HepG2 (cell line): ENCODE results near the gene CTDSP2. TPM values are rescaled to one million over a fixed set of nuclear protein-coding genes. Genes with fewer than 3 reads are reported as not detected.

ENCODE experiments used
- CEBPB ChIP-seq: IDR thresholded peaks from 2 replicates; pipeline ENCODE4 v1.6.1; 2011; ENCODE audit warnings: low read depth, low read length, improper control_type of control experiment, borderline replicate concordance
- GABPB1 ChIP-seq: IDR thresholded peaks from 2 replicates; pipeline ENCODE4 v1.6.1; 2016; ENCODE audit warnings: mild to moderate bottlenecking, missing genetic modification reagents, moderate library complexity, missing compliant biosample characterization
- MED1 ChIP-seq: sonication (generic); formaldehyde crosslinking; IDR thresholded peaks from 2 replicates; pipeline ENCODE4 v1.4.0; 2020; ENCODE audit warnings: missing genetic modification reagents
- MYNN ChIP-seq: sonication (generic); formaldehyde crosslinking; IDR thresholded peaks from 2 replicates; pipeline ENCODE4 v1.4.0; 2020; ENCODE audit warnings: mild to moderate bottlenecking, low read depth, missing genetic modification reagents
- NFKBIZ ChIP-seq: IDR thresholded peaks from 2 replicates; pipeline ENCODE4 v1.6.1; 2018; ENCODE audit warnings: missing genetic modification reagents, missing compliant biosample characterization
- RELA ChIP-seq: sonication (generic); formaldehyde crosslinking; IDR thresholded peaks from 2 replicates; pipeline ENCODE4 v1.4.0; 2020; ENCODE audit warnings: missing genetic modification reagents
- SIX4 ChIP-seq: sonication (generic); formaldehyde crosslinking; IDR thresholded peaks from 2 replicates; pipeline ENCODE4 v1.4.0; 2020; ENCODE audit warnings: missing genetic modification reagents
- SMAD3 ChIP-seq: sonication (generic); formaldehyde crosslinking; IDR thresholded peaks from 2 replicates; pipeline ENCODE4 v1.4.0; 2020; ENCODE audit warnings: missing genetic modification reagents
- ZNF136 ChIP-seq: sonication (generic); formaldehyde crosslinking; IDR thresholded peaks from 2 replicates; pipeline ENCODE4 v1.8.1; 2022; ENCODE audit warnings: low read depth, mild to moderate bottlenecking, moderate library complexity, missing genetic modification reagents
- ZNF263 ChIP-seq: sonication (generic); formaldehyde crosslinking; IDR thresholded peaks from 2 replicates; pipeline ENCODE4 v1.4.0; 2020; ENCODE audit warnings: missing genetic modification reagents
- ZNF282 ChIP-seq: fragments of 450-650 bp; IDR thresholded peaks from 2 replicates; pipeline ENCODE4 v1.6.1; 2018; ENCODE audit not compliant: partially characterized antibody
- ZNF30 ChIP-seq: sonication (generic); formaldehyde crosslinking; IDR thresholded peaks from 2 replicates; pipeline ENCODE4 v1.5.0; 2020; ENCODE audit warnings: mild to moderate bottlenecking, missing genetic modification reagents
- ZNF552 ChIP-seq: sonication (generic); formaldehyde crosslinking; IDR thresholded peaks from 2 replicates; pipeline ENCODE4 v1.9.0; 2022; ENCODE audit warnings: missing genetic modification reagents, mild to moderate bottlenecking, borderline replicate concordance
- ZNF598 ChIP-seq: sonication (generic); formaldehyde crosslinking; IDR thresholded peaks from 2 replicates; pipeline ENCODE4 v1.5.1; 2020; ENCODE audit warnings: mild to moderate bottlenecking, missing genetic modification reagents, borderline replicate concordance
- ZNF652 ChIP-seq: IDR thresholded peaks from 2 replicates; pipeline ENCODE4 v1.6.1; 2016; ENCODE audit warnings: low read depth, borderline replicate concordance
- ZNF792 ChIP-seq: IDR thresholded peaks from 2 replicates; pipeline ENCODE4 v1.6.1; 2016
- ZSCAN12 ChIP-seq: sonication (generic); formaldehyde crosslinking; IDR thresholded peaks from 2 replicates; pipeline ENCODE4 v1.9.0; 2021; ENCODE audit warnings: mild to moderate bottlenecking, missing genetic modification reagents
- ZUFSP ChIP-seq: sonication (generic); formaldehyde crosslinking; IDR thresholded peaks from 2 replicates; pipeline ENCODE4 v1.9.0; 2021; ENCODE audit warnings: missing genetic modification reagents, mild to moderate bottlenecking, borderline replicate concordance
- polyA plus RNA-seq, 8 experiments: library from polyadenylated mRNA; depleted of rRNA in 3 of 8; stranded (reverse) in 7 of 8; unstranded in 1 of 8; fragments of >200 nt; fragmentation: Illumina TruSeq in 4 of 8; extraction: Trizol in 4 of 8; gene quantifications; 2 replicates each; pipeline versions ENCODE4 v1.2.1 to v1.2.3, GENCODE V29; 2011 to 2016; ENCODE audit warnings: low read depth in 4 of 8, missing spikeins in 1 of 8, mixed read lengths in 1 of 8; ENCODE audit not compliant: insufficient read depth in 1 of 8
- total RNA-seq, 5 experiments: library from RNA; depleted of rRNA; stranded (reverse); fragments of >200 nt; fragmentation: Illumina TruSeq; extraction: Trizol; gene quantifications; 2 replicates each; pipeline ENCODE4 v1.2.3, GENCODE V29; 2016; ENCODE audit warnings: low read depth in 1 of 5
- TF ChIP-seq, protein P1 (sequence below): sonication (generic); formaldehyde crosslinking; IDR thresholded peaks from 2 replicates; pipeline ENCODE4 v1.4.0; 2020; ENCODE audit warnings: mild to moderate bottlenecking, missing genetic modification reagents
- TF ChIP-seq, protein P2 (sequence below): sonication (generic); formaldehyde crosslinking; IDR thresholded peaks from 2 replicates; pipeline ENCODE4 v1.8.1; 2023; ENCODE audit warnings: mild to moderate bottlenecking, moderate library complexity, missing genetic modification reagents

CTDSP2 gene
- total and polyA plus RNA-seq, 2 of the 13 experiments (the other 11 are each of a cell fraction or from before 2014, with no cell fraction given): 38.1 to 82.5 TPM

DNA sequence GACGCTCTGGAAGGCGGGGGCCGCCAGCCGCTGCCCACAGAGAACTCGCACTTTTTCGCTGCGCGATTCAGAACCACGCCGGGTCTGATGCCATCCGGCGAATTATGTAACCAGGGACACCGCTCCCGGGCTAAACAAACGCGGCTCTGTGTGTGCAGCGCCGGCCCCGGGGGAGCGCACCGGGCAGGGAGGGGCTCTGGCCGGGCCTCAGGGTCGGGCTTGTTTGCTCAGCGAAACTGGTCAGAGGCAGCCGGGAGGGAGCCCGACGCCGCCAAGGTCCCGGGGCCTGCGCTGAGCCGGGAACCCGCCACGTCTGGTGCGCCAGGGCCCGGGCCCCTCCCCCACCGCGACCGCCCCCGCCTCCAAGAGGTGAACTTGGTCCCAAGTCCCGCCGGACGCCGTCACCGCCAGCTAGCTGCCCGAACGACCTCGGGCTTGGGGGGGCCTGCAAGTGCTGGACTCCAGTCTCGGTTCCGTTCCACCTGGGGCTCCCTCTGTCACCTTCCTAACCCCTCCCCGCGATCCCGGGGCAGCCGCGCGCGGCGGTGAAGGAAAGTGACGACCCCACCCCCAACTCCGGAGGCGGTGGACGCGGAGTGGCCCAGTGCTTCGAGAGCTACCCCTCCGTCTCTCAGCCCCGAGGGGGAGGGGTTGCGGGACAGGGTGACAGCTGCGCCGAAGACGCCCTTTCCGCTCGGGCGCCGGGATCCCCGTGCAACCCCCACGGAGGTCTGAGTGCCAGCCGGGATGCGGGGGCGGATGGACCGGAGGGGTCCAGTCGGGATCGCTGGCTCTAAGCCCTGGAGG, 848 bp downstream of the CTDSP2 start (continued):
- TF ChIP-seq, protein P1, sequence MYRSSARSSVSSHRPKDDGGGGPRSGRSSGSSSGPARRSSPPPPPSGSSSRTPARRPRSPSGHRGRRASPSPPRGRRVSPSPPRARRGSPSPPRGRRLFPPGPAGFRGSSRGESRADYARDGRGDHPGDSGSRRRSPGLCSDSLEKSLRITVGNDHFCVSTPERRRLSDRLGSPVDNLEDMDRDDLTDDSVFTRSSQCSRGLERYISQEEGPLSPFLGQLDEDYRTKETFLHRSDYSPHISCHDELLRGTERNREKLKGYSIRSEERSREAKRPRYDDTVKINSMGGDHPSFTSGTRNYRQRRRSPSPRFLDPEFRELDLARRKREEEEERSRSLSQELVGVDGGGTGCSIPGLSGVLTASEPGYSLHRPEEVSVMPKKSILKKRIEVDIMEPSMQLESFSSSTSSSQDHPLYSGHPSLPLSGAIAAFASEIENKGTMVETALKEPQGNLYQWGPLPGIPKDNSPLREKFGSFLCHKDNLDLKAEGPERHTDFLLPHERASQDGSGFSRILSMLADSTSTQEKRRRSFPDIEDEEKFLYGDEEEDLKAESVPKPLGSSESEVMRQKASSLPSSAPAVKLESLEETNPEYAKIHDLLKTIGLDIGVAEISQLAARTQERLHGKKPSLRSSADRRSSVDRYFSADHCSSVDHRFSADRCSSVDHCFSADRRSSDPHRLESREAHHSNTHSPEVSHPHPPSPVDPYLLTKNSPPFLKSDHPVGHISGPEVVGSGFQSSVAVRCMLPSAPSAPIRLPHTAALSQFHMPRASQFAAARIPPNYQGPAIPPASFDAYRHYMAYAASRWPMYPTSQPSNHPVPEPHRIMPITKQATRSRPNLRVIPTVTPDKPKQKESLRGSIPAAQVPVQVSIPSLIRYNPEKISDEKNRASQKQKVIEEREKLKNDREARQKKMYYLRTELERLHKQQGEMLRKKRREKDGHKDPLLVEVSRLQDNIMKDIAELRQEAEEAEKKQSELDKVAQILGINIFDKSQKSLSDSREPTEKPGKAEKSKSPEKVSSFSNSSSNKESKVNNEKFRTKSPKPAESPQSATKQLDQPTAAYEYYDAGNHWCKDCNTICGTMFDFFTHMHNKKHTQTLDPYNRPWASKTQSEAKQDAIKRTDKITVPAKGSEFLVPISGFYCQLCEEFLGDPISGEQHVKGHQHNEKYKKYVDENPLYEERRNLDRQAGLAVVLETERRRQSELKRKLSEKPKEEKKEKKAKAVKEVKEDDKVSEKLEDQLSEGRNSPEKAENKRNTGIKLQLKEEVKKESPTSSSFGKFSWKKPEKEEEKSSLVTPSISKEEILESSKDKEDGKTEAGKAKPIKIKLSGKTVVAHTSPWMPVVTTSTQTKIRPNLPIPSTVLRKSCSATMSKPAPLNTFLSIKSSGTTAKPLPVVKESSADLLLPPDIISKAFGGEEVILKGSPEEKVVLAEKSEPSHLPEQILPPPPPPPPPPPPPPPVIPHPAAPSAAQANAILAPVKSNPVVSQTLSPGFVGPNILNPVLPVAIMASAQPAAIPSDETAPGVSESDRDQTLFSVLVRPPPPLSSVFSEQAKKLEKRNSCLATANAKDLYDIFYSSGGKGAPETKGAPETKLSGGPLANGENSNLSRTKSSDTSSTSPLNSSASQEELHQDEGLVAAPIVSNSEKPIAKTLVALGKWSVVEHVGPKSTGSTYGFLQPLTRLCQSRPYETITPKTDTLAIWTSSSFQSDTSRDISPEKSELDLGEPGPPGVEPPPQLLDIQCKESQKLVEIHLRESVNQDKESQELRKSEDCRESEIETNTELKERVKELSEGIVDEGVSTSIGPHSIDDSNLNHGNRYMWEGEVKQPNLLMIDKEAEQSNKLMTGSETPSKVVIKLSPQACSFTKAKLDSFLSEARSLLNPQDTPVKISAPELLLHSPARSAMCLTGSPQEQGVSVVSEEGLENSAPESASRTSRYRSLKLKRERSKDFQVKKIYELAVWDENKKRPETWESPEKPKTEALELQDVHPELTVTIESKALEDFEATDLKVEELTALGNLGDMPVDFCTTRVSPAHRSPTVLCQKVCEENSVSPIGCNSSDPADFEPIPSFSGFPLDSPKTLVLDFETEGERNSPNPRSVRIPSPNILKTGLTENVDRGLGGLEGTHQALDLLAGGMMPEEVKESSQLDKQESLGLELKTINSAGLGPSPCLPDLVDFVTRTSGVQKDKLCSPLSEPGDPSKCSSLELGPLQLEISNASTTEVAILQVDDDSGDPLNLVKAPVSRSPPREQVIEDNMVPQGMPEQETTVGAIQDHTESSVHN: no peak
- TF ChIP-seq ZNF792 (peak; percentile 85), GABPB1 (CRISPR knock-in tag) (peak; percentile 80), MED1 (CRISPR knock-in tag) (peak; percentile 69), ZNF30 (CRISPR knock-in tag) (0 out of 2 replicates have a peak, but pooled peaks have one; percentile 74), SIX4 (CRISPR knock-in tag) (peak; percentile 20; the same call in 1 of the 2 replicates), ZNF263 (peak; percentile 53), ZNF598 (CRISPR knock-in tag) (no peak), SMAD3 (CRISPR knock-in tag) (0 out of 2 replicates have a peak, but pooled peaks have one; percentile 50), MYNN (CRISPR knock-in tag) (no peak), ZUFSP (no peak), ZSCAN12 (CRISPR knock-in tag) (no peak), ZNF552 (CRISPR knock-in tag) (peak; percentile 21; the same call in 1 of the 2 replicates), ZNF136 (CRISPR knock-in tag) (no peak), ZNF282 (no peak), CEBPB (peak; percentile 65), RELA (0 out of 2 replicates have a peak, but pooled peaks have one; percentile 30), NFKBIZ (no peak), ZNF652 (CRISPR knock-in tag) (no peak)
- TF ChIP-seq, protein P2, sequence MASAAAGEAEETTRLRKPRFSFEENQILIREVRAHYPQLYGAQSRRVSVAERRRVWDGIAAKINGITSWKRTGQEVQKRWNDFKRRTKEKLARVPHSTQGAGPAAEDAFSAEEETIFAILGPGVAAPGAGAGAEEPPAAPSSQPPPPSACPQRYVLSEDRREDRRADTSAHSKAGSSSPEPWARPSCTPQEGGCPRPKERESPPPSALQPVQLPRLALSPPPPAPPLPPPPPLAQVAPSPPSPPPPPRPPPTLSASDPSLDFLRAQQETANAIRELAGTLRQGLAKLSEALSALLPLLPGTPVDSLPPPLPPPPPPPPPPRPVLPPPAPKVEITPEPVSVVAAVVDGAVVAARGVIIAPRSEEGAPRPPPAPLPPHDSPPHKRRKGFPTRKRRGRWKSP (CRISPR knock-in tag): no peak
